IMR-90 (cell line): Measurements from ENCODE around the gene IGFBP6.

ENCODE experiments used
- CEBPB ChIP-seq: IDR thresholded peaks from 2 replicates; pipeline ENCODE4 v1.6.1; 2012; ENCODE audit warnings: low read depth, low read length, improper control_type of control experiment
- TF ChIP-seq, protein P1 (sequence below): conservative IDR thresholded peaks from 2 replicates; pipeline ENCODE4 v1.5.1; 2012; ENCODE audit warnings: mild to moderate bottlenecking, low read depth, low read length, improper control_type of control experiment

GRCh38 chr12:53098354-53098981 is 1.0 kb downstream of the IGFBP6 start:
- no peak for TF ChIP-seq CEBPB
- TF ChIP-seq, protein P1, sequence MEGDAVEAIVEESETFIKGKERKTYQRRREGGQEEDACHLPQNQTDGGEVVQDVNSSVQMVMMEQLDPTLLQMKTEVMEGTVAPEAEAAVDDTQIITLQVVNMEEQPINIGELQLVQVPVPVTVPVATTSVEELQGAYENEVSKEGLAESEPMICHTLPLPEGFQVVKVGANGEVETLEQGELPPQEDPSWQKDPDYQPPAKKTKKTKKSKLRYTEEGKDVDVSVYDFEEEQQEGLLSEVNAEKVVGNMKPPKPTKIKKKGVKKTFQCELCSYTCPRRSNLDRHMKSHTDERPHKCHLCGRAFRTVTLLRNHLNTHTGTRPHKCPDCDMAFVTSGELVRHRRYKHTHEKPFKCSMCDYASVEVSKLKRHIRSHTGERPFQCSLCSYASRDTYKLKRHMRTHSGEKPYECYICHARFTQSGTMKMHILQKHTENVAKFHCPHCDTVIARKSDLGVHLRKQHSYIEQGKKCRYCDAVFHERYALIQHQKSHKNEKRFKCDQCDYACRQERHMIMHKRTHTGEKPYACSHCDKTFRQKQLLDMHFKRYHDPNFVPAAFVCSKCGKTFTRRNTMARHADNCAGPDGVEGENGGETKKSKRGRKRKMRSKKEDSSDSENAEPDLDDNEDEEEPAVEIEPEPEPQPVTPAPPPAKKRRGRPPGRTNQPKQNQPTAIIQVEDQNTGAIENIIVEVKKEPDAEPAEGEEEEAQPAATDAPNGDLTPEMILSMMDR, result no peak
